ENCODE results near the gene NALF2. TPM values are rescaled to one million over a fixed set of nuclear protein-coding genes. Genes with fewer than 3 reads are reported as not detected.

NALF2 gene
- total RNA-seq (ENCODE audit: unreplicated experiment), result 9.8 TPM
- long read RNA-seq, partial matches to known transcripts, result 0 of 1 reads
- long read RNA-seq, other reads (novel, unspliced or antisense), result 1 of 1 reads

DNA sequence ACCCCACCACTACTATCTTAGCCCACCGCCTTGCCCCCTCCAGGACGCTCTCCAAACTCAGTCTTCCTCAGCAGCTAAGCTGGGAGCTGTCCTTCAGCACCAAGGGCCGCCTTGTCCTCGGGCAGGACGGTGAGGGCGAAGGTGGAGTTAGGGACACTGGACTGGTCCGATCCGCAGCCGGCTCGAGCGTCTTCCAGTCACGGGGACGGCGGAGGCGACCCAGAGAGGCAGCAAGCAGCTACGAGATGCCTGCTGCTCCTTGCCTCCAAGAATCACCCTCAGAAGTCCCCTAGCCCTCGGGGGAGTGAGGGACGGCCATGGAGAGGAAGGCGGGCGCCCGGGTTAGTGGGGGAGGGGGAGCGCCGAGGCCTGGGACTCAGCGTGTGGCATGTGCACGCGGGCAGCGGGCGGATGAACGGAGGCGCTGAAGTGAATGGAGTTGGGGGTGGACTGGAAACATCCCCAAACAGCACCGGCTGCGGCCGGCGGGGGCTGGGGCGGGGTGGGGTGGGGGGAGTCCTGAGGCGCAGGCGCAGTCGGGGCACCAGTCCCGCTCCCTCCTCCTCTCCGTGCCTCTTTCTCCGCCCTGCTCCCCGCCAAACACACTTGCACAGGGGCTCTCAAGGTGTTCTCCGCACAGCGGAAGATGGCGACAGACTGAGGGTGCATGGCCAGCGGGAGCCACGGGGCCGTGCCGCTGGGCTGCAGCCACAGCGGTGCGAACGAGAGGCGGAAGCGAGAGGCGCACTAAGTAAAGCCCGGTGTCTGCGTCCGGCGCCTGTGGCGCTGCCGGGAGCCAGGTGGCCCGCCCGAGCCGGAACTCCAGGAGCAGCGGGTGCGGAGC, at the start of gene NALF2:
NALF2 (plus strand) TSS at position 545 of the 844 bp plus-strand sequence. CDS start 957 bp downstream, outside the sequence.
- DNase-seq, result peak; percentile 72
- Mint-ChIP-seq H3K4me3 (ENCODE audit: unreplicated experiment) (peak within 1 kb of the TSS; percentile 85), H3K4me1 (ENCODE audit: low read depth, unreplicated experiment) (peaks cover 5% of the 10 kb centered on the region), H3K36me3 (ENCODE audit: unreplicated experiment) (no peaks in the 10 kb centered on the region), H3K27me3 (ENCODE audit: unreplicated experiment) (peaks cover 5% of the 10 kb centered on the region), H3K9me3 (ENCODE audit: unreplicated experiment) (peaks cover 2% of the 10 kb centered on the region), H3K27ac (ENCODE audit: unreplicated experiment) (peak within 1 kb of the TSS; percentile 73)
- peak; percentile 38 for TF ChIP-seq CTCF (IDR thresholded peaks at IDR 0.05; ENCODE audit: partially characterized antibody, unreplicated experiment)

DNA sequence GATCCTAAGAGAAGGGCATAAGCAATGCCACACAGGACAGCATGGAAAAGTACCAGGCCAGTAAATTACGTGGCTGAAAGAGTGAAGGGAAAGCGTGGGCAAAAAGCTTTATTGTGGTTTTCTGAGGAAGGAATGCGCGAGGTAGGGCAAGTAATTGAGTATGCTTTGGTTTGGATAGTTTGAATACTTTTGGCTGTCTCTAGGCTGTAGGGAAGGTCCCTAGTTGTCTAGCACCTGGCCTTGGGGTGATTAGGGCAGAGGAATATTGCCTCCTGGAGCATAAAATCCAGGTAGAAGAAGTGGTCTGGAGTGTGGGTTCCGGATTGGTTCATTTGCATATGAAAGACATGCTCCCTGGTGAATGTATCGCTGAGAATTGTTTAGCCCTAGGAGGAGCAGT, 46.4 kb upstream of the NALF2 start:
- no peaks in the 10 kb centered on the region for H3K4me1 Mint-ChIP-seq (ENCODE audit: low read depth, unreplicated experiment)
- no peak overlapping the region for H3K4me3 Mint-ChIP-seq (ENCODE audit: unreplicated experiment)
- DNase-seq, result no peak
- TF ChIP-seq CTCF (IDR thresholded peaks at IDR 0.05; ENCODE audit: partially characterized antibody, unreplicated experiment), result no peak
- no peaks in the 10 kb centered on the region for H3K36me3 Mint-ChIP-seq (ENCODE audit: unreplicated experiment)
- H3K9me3 Mint-ChIP-seq (ENCODE audit: unreplicated experiment), result peaks cover 1% of the 10 kb centered on the region
- no peaks in the 10 kb centered on the region for H3K27me3 Mint-ChIP-seq (ENCODE audit: unreplicated experiment)
- no peak overlapping the region for H3K27ac Mint-ChIP-seq (ENCODE audit: unreplicated experiment)

- DNase-seq, result no peak
- no peak overlapping the region for H3K27ac Mint-ChIP-seq (ENCODE audit: unreplicated experiment)
- H3K4me3 Mint-ChIP-seq (ENCODE audit: unreplicated experiment), result no peak overlapping the region
- H3K4me1 Mint-ChIP-seq (ENCODE audit: low read depth, unreplicated experiment), result no peaks in the 10 kb centered on the region
- TF ChIP-seq CTCF (IDR thresholded peaks at IDR 0.05; ENCODE audit: partially characterized antibody, unreplicated experiment), result no peak
- no peaks in the 10 kb centered on the region for H3K27me3 Mint-ChIP-seq (ENCODE audit: unreplicated experiment)
- no peaks in the 10 kb centered on the region for H3K36me3 Mint-ChIP-seq (ENCODE audit: unreplicated experiment)
- peaks cover 1% of the 10 kb centered on the region for H3K9me3 Mint-ChIP-seq (ENCODE audit: unreplicated experiment)
These were observed 37.6 kb upstream of the NALF2 start for GRCh38 chrX:69466546-69466945.

DNA sequence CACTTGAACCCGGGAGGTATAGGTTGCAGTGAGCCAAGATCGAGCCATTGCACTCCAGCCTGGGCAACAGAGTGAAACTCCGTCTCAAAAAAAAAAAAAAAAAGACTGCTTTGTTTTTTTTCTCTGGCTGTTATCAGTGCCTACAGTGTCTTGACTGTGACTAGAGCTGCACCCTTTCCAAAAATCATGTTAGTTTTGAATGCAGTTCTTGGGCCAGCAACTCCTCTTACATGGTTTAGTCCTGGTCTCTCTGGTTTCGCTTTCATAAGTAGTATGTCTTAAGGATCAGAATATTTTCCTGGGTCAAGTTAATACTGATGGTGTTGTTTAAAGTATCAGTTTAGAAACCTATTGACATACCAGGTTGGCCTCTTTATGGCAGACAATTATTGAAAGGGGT, 34.2 kb upstream of the NALF2 start:
- no peak for DNase-seq
- TF ChIP-seq CTCF (IDR thresholded peaks at IDR 0.05; ENCODE audit: partially characterized antibody, unreplicated experiment), result no peak
- Mint-ChIP-seq H3K36me3 (ENCODE audit: unreplicated experiment) (no peaks in the 10 kb centered on the region), H3K4me3 (ENCODE audit: unreplicated experiment) (no peak overlapping the region), H3K4me1 (ENCODE audit: low read depth, unreplicated experiment) (no peaks in the 10 kb centered on the region), H3K27me3 (ENCODE audit: unreplicated experiment) (no peaks in the 10 kb centered on the region), H3K27ac (ENCODE audit: unreplicated experiment) (no peak overlapping the region), H3K9me3 (ENCODE audit: unreplicated experiment) (no peaks in the 10 kb centered on the region)

GRCh38 chrX:69489625-69490024, 14.5 kb upstream of the NALF2 start:
- no peak overlapping the region for H3K4me3 Mint-ChIP-seq (ENCODE audit: unreplicated experiment)
- H3K9me3 Mint-ChIP-seq (ENCODE audit: unreplicated experiment), result no peaks in the 10 kb centered on the region
- no peak for TF ChIP-seq CTCF (IDR thresholded peaks at IDR 0.05; ENCODE audit: partially characterized antibody, unreplicated experiment)
- no peak for DNase-seq
- no peaks in the 10 kb centered on the region for H3K36me3 Mint-ChIP-seq (ENCODE audit: unreplicated experiment)
- no peaks in the 10 kb centered on the region for H3K27me3 Mint-ChIP-seq (ENCODE audit: unreplicated experiment)
- H3K27ac Mint-ChIP-seq (ENCODE audit: unreplicated experiment), result no peak overlapping the region
- H3K4me1 Mint-ChIP-seq (ENCODE audit: low read depth, unreplicated experiment), result no peaks in the 10 kb centered on the region
